ENCODE measurements around the gene ADAMTSL5. TPM values are rescaled to one million over a fixed set of nuclear protein-coding genes. Genes with fewer than 3 reads are reported as not detected.

ADAMTSL5 gene
- total RNA-seq, 2 experiments from 2014 or later, result 0.34 TPM; not detected in 1

- Histone ChIP-seq H3K36me3 (ENCODE audit: insufficient read depth, low read length) (no peaks in the 10 kb centered on the region), H3K4me1 (ENCODE audit: insufficient read depth, low read length, poor library complexity, severe bottlenecking) (peaks cover 16% of the 10 kb centered on the region), H3K9me2 (ENCODE audit: insufficient read depth, low read length) (no peaks in the 10 kb centered on the region), H3K4me2 (ENCODE audit: low read length) (no peak overlapping the region), H2AFZ (ENCODE audit: low read length) (no peak overlapping the region), H3K4me3 (ENCODE audit: low read depth, low read length, poor library complexity, severe bottlenecking) (no peak overlapping the region), H4K20me1 (ENCODE audit: insufficient read depth, low read length) (peaks cover 7% of the 10 kb centered on the region; the same call in 1 of the 2 replicates), H3K79me2 (ENCODE audit: insufficient read depth, low read depth, low read length) (no peaks in the 10 kb centered on the region), H3K9me3 (ENCODE audit: low read length) (no peaks in the 10 kb centered on the region), H3K27ac (ENCODE audit: low read depth, low read length, poor library complexity, severe bottlenecking) (no peak overlapping the region)
- peak; percentile 29 for DNase-seq (ENCODE audit: low spot score)
- ChIA-PET CTCF (ENCODE audit: unreplicated experiment) (no interaction called here), POLR2A (no interaction called here)
- no peak for TF ChIP-seq EZH2phosphoT487 (IDR thresholded peaks at IDR 0.05; ENCODE audit: borderline replicate concordance, low read depth, low read length)
- TF ChIP-seq, protein P1, sequence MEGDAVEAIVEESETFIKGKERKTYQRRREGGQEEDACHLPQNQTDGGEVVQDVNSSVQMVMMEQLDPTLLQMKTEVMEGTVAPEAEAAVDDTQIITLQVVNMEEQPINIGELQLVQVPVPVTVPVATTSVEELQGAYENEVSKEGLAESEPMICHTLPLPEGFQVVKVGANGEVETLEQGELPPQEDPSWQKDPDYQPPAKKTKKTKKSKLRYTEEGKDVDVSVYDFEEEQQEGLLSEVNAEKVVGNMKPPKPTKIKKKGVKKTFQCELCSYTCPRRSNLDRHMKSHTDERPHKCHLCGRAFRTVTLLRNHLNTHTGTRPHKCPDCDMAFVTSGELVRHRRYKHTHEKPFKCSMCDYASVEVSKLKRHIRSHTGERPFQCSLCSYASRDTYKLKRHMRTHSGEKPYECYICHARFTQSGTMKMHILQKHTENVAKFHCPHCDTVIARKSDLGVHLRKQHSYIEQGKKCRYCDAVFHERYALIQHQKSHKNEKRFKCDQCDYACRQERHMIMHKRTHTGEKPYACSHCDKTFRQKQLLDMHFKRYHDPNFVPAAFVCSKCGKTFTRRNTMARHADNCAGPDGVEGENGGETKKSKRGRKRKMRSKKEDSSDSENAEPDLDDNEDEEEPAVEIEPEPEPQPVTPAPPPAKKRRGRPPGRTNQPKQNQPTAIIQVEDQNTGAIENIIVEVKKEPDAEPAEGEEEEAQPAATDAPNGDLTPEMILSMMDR (conservative IDR thresholded peaks at IDR 0.05; ENCODE audit: low read length), result 0 out of 2 replicates have a peak, but pooled peaks have one; percentile 36
- intact Hi-C loops (cut with micrococcal nuclease; ENCODE audit: unreplicated experiment), result no loop called here
- BruUV-seq (replicated peaks), result no TSS peak
Measured at GRCh38 chr19:1468821-1469254, 44.0 kb downstream of the ADAMTSL5 start.

- ChIA-PET CTCF (ENCODE audit: unreplicated experiment) (no interaction called here), POLR2A (no interaction called here)
- H3K9me3 ChIP-seq (ENCODE audit: low read length), result no peaks in the 10 kb centered on the region
- H4K20me1 ChIP-seq (ENCODE audit: insufficient read depth, low read length), result peaks cover 7% of the 10 kb centered on the region; the same call in 1 of the 2 replicates
- no peak overlapping the region for H3K27ac ChIP-seq (ENCODE audit: low read depth, low read length, poor library complexity, severe bottlenecking)
- no peaks in the 10 kb centered on the region for H3K36me3 ChIP-seq (ENCODE audit: insufficient read depth, low read length)
- no TSS peak for BruUV-seq (replicated peaks)
- intact Hi-C loops (cut with micrococcal nuclease; ENCODE audit: unreplicated experiment), result no loop called here
- peaks cover 16% of the 10 kb centered on the region for H3K4me1 ChIP-seq (ENCODE audit: insufficient read depth, low read length, poor library complexity, severe bottlenecking)
- DNase-seq (ENCODE audit: low spot score), result no peak
- no peak overlapping the region for H3K4me2 ChIP-seq (ENCODE audit: low read length)
- H2AFZ ChIP-seq (ENCODE audit: low read length), result no peak overlapping the region
- TF ChIP-seq, protein P1 (conservative IDR thresholded peaks at IDR 0.05; ENCODE audit: low read length), result no peak
- TF ChIP-seq EZH2phosphoT487 (IDR thresholded peaks at IDR 0.05; ENCODE audit: borderline replicate concordance, low read depth, low read length), result no peak
- no peaks in the 10 kb centered on the region for H3K9me2 ChIP-seq (ENCODE audit: insufficient read depth, low read length)
- no peaks in the 10 kb centered on the region for H3K79me2 ChIP-seq (ENCODE audit: insufficient read depth, low read depth, low read length)
- no peak overlapping the region for H3K4me3 ChIP-seq (ENCODE audit: low read depth, low read length, poor library complexity, severe bottlenecking)
Measured at GRCh38 chr19:1468274-1468820, 44.5 kb downstream of the ADAMTSL5 start.

GRCh38 chr19:1467490-1468273 is 45.1 kb downstream of the ADAMTSL5 start:
- Histone ChIP-seq H3K79me2 (ENCODE audit: insufficient read depth, low read depth, low read length) (no peaks in the 10 kb centered on the region), H2AFZ (ENCODE audit: low read length) (no peak overlapping the region), H3K9me3 (ENCODE audit: low read length) (no peaks in the 10 kb centered on the region), H3K9me2 (ENCODE audit: insufficient read depth, low read length) (no peaks in the 10 kb centered on the region), H3K4me3 (ENCODE audit: low read depth, low read length, poor library complexity, severe bottlenecking) (no peak overlapping the region), H4K20me1 (ENCODE audit: insufficient read depth, low read length) (peaks cover 7% of the 10 kb centered on the region; the same call in 1 of the 2 replicates), H3K36me3 (ENCODE audit: insufficient read depth, low read length) (no peaks in the 10 kb centered on the region), H3K4me2 (ENCODE audit: low read length) (no peak overlapping the region), H3K27ac (ENCODE audit: low read depth, low read length, poor library complexity, severe bottlenecking) (no peak overlapping the region), H3K4me1 (ENCODE audit: insufficient read depth, low read length, poor library complexity, severe bottlenecking) (peaks cover 16% of the 10 kb centered on the region)
- intact Hi-C loops (cut with micrococcal nuclease; ENCODE audit: unreplicated experiment), result no loop called here
- TF ChIP-seq, protein P1 (conservative IDR thresholded peaks at IDR 0.05; ENCODE audit: low read length), result no peak
- DNase-seq (ENCODE audit: low spot score), result no peak
- ChIA-PET CTCF (ENCODE audit: unreplicated experiment) (no interaction called here), POLR2A (no interaction called here)
- BruUV-seq (replicated peaks), result no TSS peak
